ENCODE results near the gene DDX56. TPM values are rescaled to one million over a fixed set of nuclear protein-coding genes. Genes with fewer than 3 reads are reported as not detected.

DDX56 gene
- polyA plus RNA-seq, 1 donor (not counting 4 experiments of a cell fraction or from before 2014, with no cell fraction given): 79.9 TPM

DNA sequence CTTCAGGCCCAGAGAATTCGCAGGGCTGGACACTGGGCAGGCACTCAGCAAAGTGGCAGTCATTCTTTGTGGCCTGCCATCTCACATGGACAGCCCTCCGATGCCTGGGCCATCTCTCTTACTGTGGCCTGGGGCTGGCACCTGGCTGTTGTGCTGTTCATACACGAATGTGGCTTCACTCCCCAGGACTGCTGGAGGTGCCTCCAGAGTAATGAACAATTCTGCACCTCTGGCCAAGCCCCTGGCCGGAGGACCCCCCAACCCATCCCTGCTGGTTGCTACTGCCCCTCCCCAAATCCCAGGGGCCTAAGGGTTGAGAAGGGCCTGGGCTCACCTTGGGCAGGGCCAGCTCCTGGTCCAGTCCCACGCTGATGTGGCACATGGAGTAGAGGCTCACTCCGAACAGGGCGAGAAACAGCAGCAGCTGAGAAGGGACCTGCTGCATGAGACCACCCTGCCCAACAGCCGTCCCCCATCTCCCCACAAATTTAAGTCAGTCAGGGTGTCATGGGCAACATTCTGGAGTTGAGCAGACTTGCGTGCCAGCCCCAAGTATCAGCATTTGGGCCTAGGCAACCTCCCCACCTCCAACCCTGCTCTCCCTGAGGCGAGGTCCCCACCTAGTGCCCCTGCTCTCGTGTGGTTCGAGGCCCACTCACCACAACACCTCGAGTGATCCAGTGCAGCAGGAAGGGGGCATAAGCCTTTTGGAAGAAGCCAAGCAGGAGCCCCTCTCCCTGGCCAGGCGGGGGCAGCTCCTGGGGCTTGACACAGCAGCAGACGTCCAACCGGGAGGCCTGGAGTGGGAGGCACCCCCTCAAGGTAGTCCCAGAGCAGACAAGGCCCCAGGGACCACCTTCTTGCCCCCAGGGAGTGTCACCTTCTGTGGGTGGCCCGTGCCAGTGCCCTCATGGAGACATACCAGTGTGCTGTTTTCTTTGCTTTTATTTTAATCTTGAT is 42.0 kb downstream of the DDX56 start:
- no peak for TF ChIP-seq EZH2 (IDR thresholded peaks at IDR 0.05; ENCODE audit: low read length)
- no peak for TF ChIP-seq CTCF (optimal IDR thresholded peaks at IDR 0.05 in 1 of 3, IDR thresholded peaks at IDR 0.05 in 1 of 3, conservative IDR thresholded peaks at IDR 0.05 in 1 of 3; ENCODE audit: extremely low read depth in 1 of 3, insufficient read depth in 2 of 3, low read length in 3 of 3)
- DNase-seq (ENCODE audit: low read depth, low spot score): no peak
- no peaks in the 10 kb centered on the region for H3K9me3 ChIP-seq (ENCODE audit: control insufficient read depth, low read depth, low read length)
- H2AFZ ChIP-seq (ENCODE audit: control insufficient read depth, low read length): no peak overlapping the region
- H3K9ac ChIP-seq (ENCODE audit: control insufficient read depth, extremely low read depth, insufficient read depth, low read length): no peak overlapping the region
- no peak for FAIRE-seq
- no peaks in the 10 kb centered on the region for H3K79me2 ChIP-seq (ENCODE audit: control insufficient read depth, insufficient read depth, low read length)
- H3K4me3 ChIP-seq (ENCODE audit: control insufficient read depth in 2 of 3, extremely low read depth in 1 of 3, insufficient read depth in 2 of 3, low read depth in 1 of 3, low read length in 3 of 3): no peak overlapping the region
- no peaks in the 10 kb centered on the region for H3K4me1 ChIP-seq (ENCODE audit: control insufficient read depth, extremely low read depth, insufficient read depth, low read length)
- dilution Hi-C loops (cut with MboI; ENCODE audit: extremely low pct_ligation_motif_present, low sequenced_read_pairs): no loop called here
- no peaks in the 10 kb centered on the region for H3K27me3 ChIP-seq (ENCODE audit: control insufficient read depth, extremely low read depth, insufficient read depth, low read length)
- no peak overlapping the region for H3K27ac ChIP-seq (ENCODE audit: control insufficient read depth, insufficient read depth, low read length)
- H3K4me2 ChIP-seq (ENCODE audit: control insufficient read depth, extremely low read depth, insufficient read depth, low read depth, low read length): no peak overlapping the region
- no peaks in the 10 kb centered on the region for H4K20me1 ChIP-seq (ENCODE audit: control insufficient read depth, extremely low read depth, insufficient read depth, low read length)
- H3K9me1 ChIP-seq (ENCODE audit: control insufficient read depth, extremely low read depth, insufficient read depth, low read length): no peaks in the 10 kb centered on the region
- H3K36me3 ChIP-seq (ENCODE audit: control insufficient read depth in 2 of 2, extremely low read depth in 1 of 2, insufficient read depth in 2 of 2, low read length in 2 of 2): no peaks in the 10 kb centered on the region

GRCh38 chr7:44530990-44531389 is 42.7 kb downstream of the DDX56 start:
- no peaks in the 10 kb centered on the region for H3K79me2 ChIP-seq (ENCODE audit: control insufficient read depth, insufficient read depth, low read length)
- DNase-seq (ENCODE audit: low read depth, low spot score): no peak
- dilution Hi-C loops (cut with MboI; ENCODE audit: extremely low pct_ligation_motif_present, low sequenced_read_pairs): no loop called here
- no peak for TF ChIP-seq CTCF (optimal IDR thresholded peaks at IDR 0.05 in 1 of 3, IDR thresholded peaks at IDR 0.05 in 1 of 3, conservative IDR thresholded peaks at IDR 0.05 in 1 of 3; ENCODE audit: extremely low read depth in 1 of 3, insufficient read depth in 2 of 3, low read length in 3 of 3)
- H3K36me3 ChIP-seq (ENCODE audit: control insufficient read depth in 2 of 2, extremely low read depth in 1 of 2, insufficient read depth in 2 of 2, low read length in 2 of 2): no peaks in the 10 kb centered on the region
- H3K4me1 ChIP-seq (ENCODE audit: control insufficient read depth, extremely low read depth, insufficient read depth, low read length): no peaks in the 10 kb centered on the region
- no peak for FAIRE-seq
- H3K4me2 ChIP-seq (ENCODE audit: control insufficient read depth, extremely low read depth, insufficient read depth, low read depth, low read length): no peak overlapping the region
- no peaks in the 10 kb centered on the region for H3K9me3 ChIP-seq (ENCODE audit: control insufficient read depth, low read depth, low read length)
- no peak overlapping the region for H3K4me3 ChIP-seq (ENCODE audit: control insufficient read depth in 2 of 3, extremely low read depth in 1 of 3, insufficient read depth in 2 of 3, low read depth in 1 of 3, low read length in 3 of 3)
- no peak overlapping the region for H3K27ac ChIP-seq (ENCODE audit: control insufficient read depth, insufficient read depth, low read length)
- no peak overlapping the region for H3K9ac ChIP-seq (ENCODE audit: control insufficient read depth, extremely low read depth, insufficient read depth, low read length)
- H3K27me3 ChIP-seq (ENCODE audit: control insufficient read depth, extremely low read depth, insufficient read depth, low read length): no peaks in the 10 kb centered on the region
- H3K9me1 ChIP-seq (ENCODE audit: control insufficient read depth, extremely low read depth, insufficient read depth, low read length): no peaks in the 10 kb centered on the region
- no peaks in the 10 kb centered on the region for H4K20me1 ChIP-seq (ENCODE audit: control insufficient read depth, extremely low read depth, insufficient read depth, low read length)
- H2AFZ ChIP-seq (ENCODE audit: control insufficient read depth, low read length): no peak overlapping the region
